H9 (cell line): ENCODE measurements around the gene ATG5. TPM values are rescaled to one million over a fixed set of nuclear protein-coding genes. Genes with fewer than 3 reads are reported as not detected.

Experiments used
- DNase-seq: peaks from one replicate; pipeline ENCODE4 v3.0.0-alpha.2; 2017
- H2AFZ ChIP-seq: one replicate; pipeline ENCODE4 v1.6.1; 2013; ENCODE audit warnings: mild to moderate bottlenecking, low read length, control low read depth, moderate library complexity
- H2AK5ac ChIP-seq: 2 replicates; pipeline ENCODE4 v1.6.1; 2013; ENCODE audit warnings: low read length, control low read depth, mixed read lengths; ENCODE audit not compliant: insufficient read length
- H2BK120ac ChIP-seq: one replicate; pipeline ENCODE4 v1.6.1; 2013; ENCODE audit warnings: low read depth, mild to moderate bottlenecking, low read length, control low read depth, inconsistent platforms; ENCODE audit not compliant: poor library complexity, severe bottlenecking
- H2BK12ac ChIP-seq: 2 replicates; pipeline ENCODE4 v1.6.1; 2013; ENCODE audit warnings: low read length, control low read depth, mixed read lengths, low read depth; ENCODE audit not compliant: insufficient read length
- H2BK15ac ChIP-seq: 2 replicates; pipeline ENCODE4 v1.6.1; 2013; ENCODE audit warnings: low read depth, low read length, control low read depth
- H2BK20ac ChIP-seq: one replicate; pipeline ENCODE4 v1.6.1; 2013; ENCODE audit warnings: low read depth, mild to moderate bottlenecking, low read length, control low read depth, inconsistent platforms; ENCODE audit not compliant: poor library complexity, severe bottlenecking
- H2BK5ac ChIP-seq: 2 replicates; pipeline ENCODE4 v1.6.1; 2013; ENCODE audit warnings: low read length, control low read depth, mixed read lengths; ENCODE audit not compliant: insufficient read length
- H3K14ac ChIP-seq: 2 replicates; pipeline ENCODE4 v1.6.1; 2013; ENCODE audit warnings: low read length, control low read depth; ENCODE audit not compliant: insufficient read depth
- H3K18ac ChIP-seq: 2 replicates; pipeline ENCODE4 v1.6.1; 2013; ENCODE audit warnings: low read depth, mild to moderate bottlenecking, mixed read lengths, low read length, control low read depth; ENCODE audit not compliant: insufficient read length
- H3K23ac ChIP-seq: 2 replicates; pipeline ENCODE4 v1.6.1; 2013; ENCODE audit warnings: low read length, control low read depth, mixed read lengths, low read depth; ENCODE audit not compliant: insufficient read length
- H3K23me2 ChIP-seq: 2 replicates; pipeline ENCODE4 v1.6.1; 2013; ENCODE audit warnings: low read depth, mild to moderate bottlenecking, mixed read lengths, low read length, control low read depth; ENCODE audit not compliant: insufficient read length, poor library complexity, severe bottlenecking
- H3K27ac ChIP-seq: 2 replicates; pipeline ENCODE4 v1.5.1; 2013; ENCODE audit warnings: low read length, control low read depth, mixed read lengths, low read depth; ENCODE audit not compliant: insufficient read length
- H3K27me3 ChIP-seq: 2 replicates; pipeline ENCODE4 v1.6.1; 2013; ENCODE audit warnings: low read length, control low read depth, inconsistent platforms; ENCODE audit not compliant: insufficient read depth
- H3K4ac ChIP-seq: 2 replicates; pipeline ENCODE4 v1.6.1; 2013; ENCODE audit warnings: low read depth, mild to moderate bottlenecking, control low read depth, inconsistent platforms, low read length, moderate library complexity
- H3K4me1 ChIP-seq: 2 replicates; pipeline ENCODE4 v1.6.1; 2013; ENCODE audit warnings: low read length, control low read depth, inconsistent platforms; ENCODE audit not compliant: insufficient read depth
- H3K4me2 ChIP-seq: 2 replicates; pipeline ENCODE4 v1.6.1; 2013; ENCODE audit warnings: low read length, control low read depth, mixed read lengths; ENCODE audit not compliant: insufficient read length, insufficient read depth
- H3K56ac ChIP-seq: 2 replicates; pipeline ENCODE4 v1.6.1; 2013; ENCODE audit warnings: low read depth, mild to moderate bottlenecking, mixed read lengths, low read length, control low read depth; ENCODE audit not compliant: insufficient read length
- H3K79me1 ChIP-seq: 2 replicates; pipeline ENCODE4 v1.6.1; 2013; ENCODE audit warnings: low read depth, mild to moderate bottlenecking, moderate library complexity, low read length, control low read depth, inconsistent platforms; ENCODE audit not compliant: insufficient read depth, poor library complexity, severe bottlenecking
- H3K79me2 ChIP-seq: 2 replicates; pipeline ENCODE4 v1.6.1; 2013; ENCODE audit warnings: low read length, control low read depth, inconsistent platforms; ENCODE audit not compliant: insufficient read depth
- H3K9ac ChIP-seq: 2 replicates; pipeline ENCODE4 v1.6.1; 2013; ENCODE audit warnings: low read length, control low read depth, mixed read lengths; ENCODE audit not compliant: insufficient read length; ENCODE audit errors: extremely low read depth
- H3K9me3 ChIP-seq: one replicate; pipeline ENCODE4 v1.6.1; 2013; ENCODE audit warnings: low read depth, low read length, inconsistent platforms; ENCODE audit not compliant: control insufficient read depth
- H3T11ph ChIP-seq: one replicate; pipeline ENCODE4 v1.6.1; 2013; ENCODE audit warnings: mild to moderate bottlenecking, low read length, control low read depth, inconsistent platforms
- H4K20me1 ChIP-seq: one replicate; pipeline ENCODE4 v1.6.1; 2013; ENCODE audit not compliant: control insufficient read depth, insufficient read length, insufficient read depth
- H4K5ac ChIP-seq: 2 replicates; pipeline ENCODE4 v1.6.1; 2013; ENCODE audit warnings: low read depth, mild to moderate bottlenecking, mixed read lengths, low read length, control low read depth; ENCODE audit not compliant: insufficient read length
- H4K8ac ChIP-seq: replicated peaks from 2 replicates; pipeline ENCODE4 v1.6.1; 2013; ENCODE audit warnings: low read length, control low read depth, mixed read lengths, low read depth; ENCODE audit not compliant: insufficient read length
- H4K91ac ChIP-seq: 2 replicates; pipeline ENCODE4 v1.6.1; 2013; ENCODE audit warnings: low read depth, mild to moderate bottlenecking, moderate library complexity, mixed read lengths, low read length, control low read depth; ENCODE audit not compliant: insufficient read length
- H3K27ac Mint-ChIP-seq, 3 experiments: 2 replicates in 2 of 3; 3 replicates in 1 of 3; pipeline ENCODE4 v1.8.0; 2020 to 2021; ENCODE audit warnings: mixed read lengths in 3 of 3, mild to moderate bottlenecking in 1 of 3, moderate library complexity in 1 of 3
- H3K27me3 Mint-ChIP-seq: 2 replicates; pipeline ENCODE4 v1.8.0; 2021; ENCODE audit warnings: low read depth, mild to moderate bottlenecking, moderate library complexity, mixed read lengths
- H3K36me3 Mint-ChIP-seq, 3 experiments: 2 replicates in 2 of 3; 3 replicates in 1 of 3; pipeline ENCODE4 v1.8.0; 2020 to 2021; ENCODE audit warnings: low read depth in 3 of 3, mixed read lengths in 3 of 3; ENCODE audit not compliant: insufficient read depth in 1 of 3
- H3K4me1 Mint-ChIP-seq, 2 experiments: 2 replicates each; pipeline ENCODE4 v1.8.0; 2020; ENCODE audit warnings: mixed read lengths in 2 of 2
- H3K4me3 Mint-ChIP-seq, 2 experiments: 2 replicates in 1 of 2; 3 replicates in 1 of 2; pipeline ENCODE4 v1.8.0; 2020 to 2021; ENCODE audit warnings: mild to moderate bottlenecking in 2 of 2, mixed read lengths in 2 of 2, moderate library complexity in 1 of 2
- H3K9me3 Mint-ChIP-seq, 2 experiments: 2 replicates in 1 of 2; 3 replicates in 1 of 2; pipeline ENCODE4 v1.8.0; 2020; ENCODE audit warnings: mild to moderate bottlenecking in 2 of 2, mixed read lengths in 2 of 2, moderate library complexity in 1 of 2
- WGBS: extraction: QIAGEN DNeasy Blood & Tissue Kit; methylation state at CpG from one replicate; pipeline ENCODE4 v1.1.7; 2013; ENCODE audit warnings: missing lambda C conversion rate, low lambda C conversion rate, mixed read lengths; ENCODE audit not compliant: insufficient read length; ENCODE audit errors: extremely low coverage; 5-methylcytosine and 5-hydroxymethylcytosine counted together
- total RNA-seq: library from RNA; stranded (reverse); gene quantifications from 2 replicates; pipeline ENCODE4 v1.2.1, GENCODE V29; 2021
- TF ChIP-seq, protein P1 (sequence below): fragments of 200-600 bp; sonication (generic); conservative IDR thresholded peaks from 3 replicates; pipeline ENCODE4 v1.8.0; 2021; ENCODE audit warnings: antibody characterized with exemption, mild to moderate bottlenecking

Gene ATG5
- total RNA-seq, 1 experiment from 2014 or later: 36.7 TPM

DNA sequence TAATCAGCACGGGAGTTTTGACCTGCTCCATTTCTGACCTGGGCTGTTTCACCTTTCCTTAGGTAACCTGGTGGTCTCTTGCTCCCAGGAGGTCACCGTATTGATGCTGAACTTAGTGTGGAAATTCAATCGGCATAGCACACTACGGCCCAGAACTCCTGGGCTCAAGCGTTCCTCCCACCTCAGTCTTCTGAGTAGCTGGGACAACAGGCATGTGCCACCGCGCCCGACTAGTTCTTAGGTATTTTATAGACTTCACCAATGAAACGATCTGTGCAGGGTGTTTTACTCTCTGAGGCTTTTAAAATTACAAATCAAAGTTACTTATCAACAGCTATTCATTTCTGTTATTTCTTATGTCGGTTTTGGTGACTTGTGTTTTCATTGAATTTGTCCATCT is 42.1 kb downstream of the ATG5 start:
- Mint-ChIP-seq H3K36me3 (peaks cover 6 to 14% (median 12%) of the 10 kb centered on the region in 3 experiments), H3K9me3 (no peaks in the 10 kb centered on the region), H3K4me1 (peaks cover 11 to 12% of the 10 kb centered on the region in 2 experiments), H3K4me3 (no peak overlapping the region), H3K27me3 (no peaks in the 10 kb centered on the region), H3K27ac (no peak overlapping the region)
- TF ChIP-seq, protein P1, sequence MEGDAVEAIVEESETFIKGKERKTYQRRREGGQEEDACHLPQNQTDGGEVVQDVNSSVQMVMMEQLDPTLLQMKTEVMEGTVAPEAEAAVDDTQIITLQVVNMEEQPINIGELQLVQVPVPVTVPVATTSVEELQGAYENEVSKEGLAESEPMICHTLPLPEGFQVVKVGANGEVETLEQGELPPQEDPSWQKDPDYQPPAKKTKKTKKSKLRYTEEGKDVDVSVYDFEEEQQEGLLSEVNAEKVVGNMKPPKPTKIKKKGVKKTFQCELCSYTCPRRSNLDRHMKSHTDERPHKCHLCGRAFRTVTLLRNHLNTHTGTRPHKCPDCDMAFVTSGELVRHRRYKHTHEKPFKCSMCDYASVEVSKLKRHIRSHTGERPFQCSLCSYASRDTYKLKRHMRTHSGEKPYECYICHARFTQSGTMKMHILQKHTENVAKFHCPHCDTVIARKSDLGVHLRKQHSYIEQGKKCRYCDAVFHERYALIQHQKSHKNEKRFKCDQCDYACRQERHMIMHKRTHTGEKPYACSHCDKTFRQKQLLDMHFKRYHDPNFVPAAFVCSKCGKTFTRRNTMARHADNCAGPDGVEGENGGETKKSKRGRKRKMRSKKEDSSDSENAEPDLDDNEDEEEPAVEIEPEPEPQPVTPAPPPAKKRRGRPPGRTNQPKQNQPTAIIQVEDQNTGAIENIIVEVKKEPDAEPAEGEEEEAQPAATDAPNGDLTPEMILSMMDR: no peak
- Histone ChIP-seq H3K9me3 (no peaks in the 10 kb centered on the region), H3T11ph (no peak overlapping the region), H2BK20ac (no peak overlapping the region), H2BK5ac (no peak overlapping the region), H2BK15ac (no peak overlapping the region), H3K18ac (no peak overlapping the region), H3K27me3 (no peaks in the 10 kb centered on the region), H3K9ac (no peak overlapping the region), H3K14ac (no peak overlapping the region), H4K20me1 (no peaks in the 10 kb centered on the region), H3K4ac (no peak overlapping the region), H4K8ac (no peak overlapping the region), H4K91ac (no peak overlapping the region), H4K5ac (no peak overlapping the region), H3K4me1 (no peaks in the 10 kb centered on the region; the same call in 1 of the 2 replicates), H3K23me2 (no peaks in the 10 kb centered on the region), H3K4me2 (no peak overlapping the region), H3K79me1 (peaks cover 9% of the 10 kb centered on the region), H2AK5ac (no peak overlapping the region), H2AFZ (no peak overlapping the region), H3K79me2 (peaks cover 13% of the 10 kb centered on the region; the same call in 1 of the 2 replicates), H3K56ac (no peak overlapping the region), H2BK12ac (no peak overlapping the region), H2BK120ac (no peak overlapping the region), H3K23ac (no peak overlapping the region), H3K27ac (no peak overlapping the region)
- WGBS: no CpG with 5 or more reads among the region's 10 CpGs
- DNase-seq: no peak
